Esophagus muscularis mucosa (tissue), 4 donors: ENCODE results near the gene PTPRD. TPM values are rescaled to one million over a fixed set of nuclear protein-coding genes. Genes with fewer than 3 reads are reported as not detected.

Experiments used
- DNase-seq: peaks from one replicate; pipeline ENCODE4 v3.0.0-alpha.2; 2017; ENCODE audit errors: extremely low spot score
- H3K27ac ChIP-seq, 4 donors: fragments of 200-600 bp; sonication (generic); replicated peaks in 1 of 4; 1 replicate in 3 of 4; 2 replicates in 1 of 4; pipeline ENCODE4 v1.5.1; 2016 to 2019; ENCODE audit warnings: mild to moderate bottlenecking in 1 of 4
- H3K27me3 ChIP-seq, 4 donors: fragments of 200-600 bp; sonication (generic); one replicate each; pipeline versions ENCODE4 v1.5.1 to v1.6.0; 2016 to 2019
- H3K36me3 ChIP-seq, 4 donors: fragments of 200-600 bp; sonication (generic); one replicate each; pipeline ENCODE4 v1.5.1; 2016 to 2019
- H3K4me1 ChIP-seq, 4 donors: fragments of 200-600 bp; sonication (generic); one replicate each; pipeline ENCODE4 v1.5.1; 2016 to 2019
- H3K4me3 ChIP-seq, 4 donors: fragments of 200-600 bp; sonication (generic); 1 replicate in 2 of 4; 2 replicates in 2 of 4; pipeline ENCODE4 v1.5.1; 2016 to 2019; ENCODE audit warnings: mild to moderate bottlenecking in 4 of 4, moderate library complexity in 1 of 4
- H3K9me3 ChIP-seq, 4 donors: fragments of 200-600 bp; sonication (generic); 1 replicate in 3 of 4; 2 replicates in 1 of 4; pipeline ENCODE4 v1.5.1; 2016 to 2019
- CTCF ChIP-seq, 3 experiments: fragments of 200-600 bp in 2 of 3; fragments of 450-650 bp in 1 of 3; sonication (generic) in 2 of 3; IDR thresholded peaks; one replicate each; pipeline ENCODE4 v1.5.1; 2017 to 2019; ENCODE audit warnings: antibody characterized with exemption in 3 of 3, mild to moderate bottlenecking in 2 of 3, moderate library complexity in 1 of 3
- EP300 ChIP-seq: sonication (generic); formaldehyde crosslinking; IDR thresholded peaks from one replicate; pipeline ENCODE4 v1.6.1; 2017; ENCODE audit warnings: antibody characterized with exemption
- POLR2A ChIP-seq: fragments of 450-650 bp; IDR thresholded peaks from one replicate; pipeline ENCODE4 v1.6.1; 2017; ENCODE audit warnings: antibody characterized with exemption, moderate library complexity, mild to moderate bottlenecking, low read depth
- POLR2AphosphoS5 ChIP-seq, 2 donors: sonication (generic); formaldehyde crosslinking; IDR thresholded peaks; one replicate each; pipeline ENCODE4 v1.6.1; 2017; ENCODE audit warnings: antibody characterized with exemption in 2 of 2
- WGBS: methylation state at CpG from one replicate; pipeline ENCODE4 v1.1.5; 2018; 5-methylcytosine and 5-hydroxymethylcytosine counted together
- intact Hi-C: fragments of 100-400 bp; cut with DNase I; formaldehyde crosslinking; loops from one replicate; pipeline ENCODE4 v1.15.1; 2023
- total RNA-seq, 4 donors: library from RNA; depleted of rRNA; stranded (reverse); fragments of >200 nt; gene quantifications; one replicate each; pipeline versions ENCODE4 v1.1.0 to v1.2.1, GENCODE V29; 2016

PTPRD gene
- total RNA-seq, 4 donors from 2014 or later, result 4.1 to 6.6 (median 5.0) TPM

GRCh38 chr9:10447036-10447435 is 165.8 kb downstream of the PTPRD start:
- WGBS, result 78% methylated on average over 3 of the region's 3 CpGs

GRCh38 chr9:10443868-10444204 is 169.0 kb downstream of the PTPRD start:
- intact Hi-C loops, result no loop called here
- Histone ChIP-seq H3K27me3 (no peaks in the 10 kb centered on the region), H3K4me1 (no peaks in the 10 kb centered on the region), H3K27ac (no peak overlapping the region), H3K9me3 (no peaks in the 10 kb centered on the region), H3K4me3 (no peak overlapping the region), H3K36me3 (no peaks in the 10 kb centered on the region)
- no peak for DNase-seq
- no peak for TF ChIP-seq EP300
- no peak for TF ChIP-seq POLR2AphosphoS5 (IDR thresholded peaks at IDR 0.05)
- no peak for TF ChIP-seq CTCF (IDR thresholded peaks at IDR 0.05)
- TF ChIP-seq POLR2A, result no peak

More at GRCh38 chr9:10447036-10447435, 165.8 kb downstream of the PTPRD start:
- DNase-seq, result no peak
- no peaks in the 10 kb centered on the region for H3K36me3 ChIP-seq
- TF ChIP-seq EP300 (no peak), POLR2A (no peak), POLR2AphosphoS5 (IDR thresholded peaks at IDR 0.05) (no peak), CTCF (IDR thresholded peaks at IDR 0.05) (no peak)
- no peaks in the 10 kb centered on the region for H3K9me3 ChIP-seq
- H3K4me1 ChIP-seq, result no peaks in the 10 kb centered on the region
- no peak overlapping the region for H3K27ac ChIP-seq
- H3K4me3 ChIP-seq, result no peak overlapping the region
- intact Hi-C loops, result no loop called here
- H3K27me3 ChIP-seq, result no peaks in the 10 kb centered on the region

DNA sequence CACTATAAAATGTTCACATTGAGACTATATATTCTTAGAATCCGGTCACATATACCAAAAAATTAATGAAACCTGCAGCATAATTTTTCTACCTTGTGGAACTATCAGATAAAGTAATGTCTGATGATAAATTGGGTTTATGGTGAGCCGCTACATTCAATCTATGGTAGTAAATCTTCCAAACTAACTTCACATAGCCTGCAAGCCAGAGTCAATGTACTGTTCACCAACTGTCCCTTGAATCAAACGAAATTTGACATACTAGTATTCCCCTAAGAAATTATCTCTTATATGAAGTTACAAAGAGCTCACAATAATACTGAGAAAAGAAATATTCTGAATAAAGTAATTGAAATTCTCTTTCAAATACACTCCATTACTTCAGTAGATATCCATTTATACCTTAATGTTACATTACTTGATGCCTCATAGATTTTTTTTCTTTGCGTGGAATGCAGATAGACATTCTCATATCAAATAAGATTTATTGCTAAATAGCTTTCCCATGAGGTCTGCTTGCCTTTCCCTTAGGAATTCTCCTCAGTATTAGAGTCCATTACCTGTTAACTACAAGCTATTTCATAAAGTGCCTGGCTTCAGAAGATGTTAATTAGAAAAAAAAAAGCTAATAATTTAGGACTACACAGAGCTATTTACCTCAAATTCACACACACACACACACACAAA is 169.5 kb downstream of the PTPRD start:
- Histone ChIP-seq H3K9me3 (no peaks in the 10 kb centered on the region), H3K27me3 (no peaks in the 10 kb centered on the region), H3K36me3 (no peaks in the 10 kb centered on the region), H3K4me1 (no peaks in the 10 kb centered on the region), H3K27ac (no peak overlapping the region), H3K4me3 (no peak overlapping the region)
- intact Hi-C loops, result no loop called here
- WGBS, result 81% methylated on average over 4 of the region's 4 CpGs
- DNase-seq, result no peak
- TF ChIP-seq EP300, result no peak

DNA sequence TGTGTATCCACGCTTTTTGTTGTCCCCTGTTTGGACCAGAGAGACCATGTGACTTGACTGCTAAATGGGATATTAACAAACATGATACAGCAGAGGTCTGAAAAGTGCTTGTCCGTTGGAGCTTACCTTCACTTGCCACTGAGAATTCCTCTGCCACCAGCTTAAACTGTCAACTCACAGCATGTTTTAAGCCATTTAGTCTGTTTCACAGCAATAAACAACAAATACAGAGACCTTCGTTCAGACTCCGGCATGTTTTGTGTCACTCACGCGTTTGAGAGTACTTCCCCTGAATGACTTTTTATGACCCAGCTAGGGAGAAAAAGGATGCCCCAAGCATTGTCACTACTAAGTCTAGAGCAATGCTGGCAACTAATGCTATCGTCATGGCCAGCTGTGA is 173.8 kb downstream of the PTPRD start:
- 66% methylated on average over 7 of the region's 7 CpGs for WGBS
- Histone ChIP-seq H3K36me3 (no peaks in the 10 kb centered on the region), H3K9me3 (no peaks in the 10 kb centered on the region), H3K4me1 (no peaks in the 10 kb centered on the region), H3K27ac (no peak overlapping the region), H3K4me3 (no peak overlapping the region), H3K27me3 (no peaks in the 10 kb centered on the region)
- intact Hi-C loops, result no loop called here
- DNase-seq, result no peak
- no peak for TF ChIP-seq CTCF (IDR thresholded peaks at IDR 0.05)
- no peak for TF ChIP-seq POLR2A
- no peak for TF ChIP-seq EP300
- no peak for TF ChIP-seq POLR2AphosphoS5 (IDR thresholded peaks at IDR 0.05)

DNA sequence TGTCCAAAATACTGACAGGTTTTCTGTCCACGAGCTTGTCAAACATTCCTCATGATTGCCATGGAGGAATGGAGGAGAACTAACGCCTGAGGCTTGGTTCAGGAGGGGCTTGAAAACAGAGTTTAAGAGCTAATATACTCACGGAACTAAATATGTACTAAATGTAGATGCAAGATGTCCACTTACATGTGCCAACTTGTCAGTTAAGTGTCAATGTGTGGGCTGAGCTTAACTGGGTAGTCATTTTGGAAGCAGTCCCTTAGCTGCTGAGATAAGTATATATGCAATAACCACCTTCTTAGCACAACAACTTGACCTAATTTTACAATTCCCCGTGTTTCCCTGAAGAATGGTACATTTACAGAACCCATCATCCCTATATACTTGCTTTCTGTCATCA is 176.0 kb downstream of the PTPRD start:
- TF ChIP-seq EP300 (no peak), POLR2A (no peak), CTCF (IDR thresholded peaks at IDR 0.05) (no peak), POLR2AphosphoS5 (IDR thresholded peaks at IDR 0.05) (no peak)
- DNase-seq, result no peak
- no peak overlapping the region for H3K4me3 ChIP-seq
- H3K27ac ChIP-seq, result no peak overlapping the region
- H3K9me3 ChIP-seq, result no peaks in the 10 kb centered on the region
- no peaks in the 10 kb centered on the region for H3K4me1 ChIP-seq
- intact Hi-C loops, result no loop called here
- H3K36me3 ChIP-seq, result no peaks in the 10 kb centered on the region
- no peaks in the 10 kb centered on the region for H3K27me3 ChIP-seq
- 71% methylated on average over 4 of the region's 4 CpGs for WGBS
